GM12872 (cell line): ENCODE results near the gene HINT1.

Source experiments
- CTCF ChIP-seq: IDR thresholded peaks from 3 replicates; pipeline ENCODE4 v1.5.1; 2011; ENCODE audit warnings: low read depth, mild to moderate bottlenecking, low read length, moderate library complexity; ENCODE audit not compliant: insufficient read depth

Gene HINT1

GRCh38 chr5:131206772-131207171 is 41.7 kb upstream of the HINT1 start:
- no peak for TF ChIP-seq CTCF

- TF ChIP-seq CTCF, result no peak
These were observed 41.0 kb upstream of the HINT1 start for GRCh38 chr5:131206061-131206460.

GRCh38 chr5:131204964-131205363 is 39.9 kb upstream of the HINT1 start:
- TF ChIP-seq CTCF, result no peak

GRCh38 chr5:131200560-131200959 is 35.5 kb upstream of the HINT1 start:
- no peak for TF ChIP-seq CTCF

GRCh38 chr5:131198625-131199024 is 33.6 kb upstream of the HINT1 start:
- no peak for TF ChIP-seq CTCF

- TF ChIP-seq CTCF, result no peak
These were observed 31.3 kb upstream of the HINT1 start for GRCh38 chr5:131196331-131196730.

- TF ChIP-seq CTCF, result no peak
These were observed 30.6 kb upstream of the HINT1 start for GRCh38 chr5:131195696-131196095.

- TF ChIP-seq CTCF, result no peak
These were observed 29.7 kb upstream of the HINT1 start for GRCh38 chr5:131194725-131195124.
